ENCODE data around the gene MAP7D3. TPM values are rescaled to one million over a fixed set of nuclear protein-coding genes. Genes with fewer than 3 reads are reported as not detected.

MAP7D3 gene
- total and polyA plus RNA-seq, 2 of the 4 experiments (the other 2 are of a cell fraction), result 10.0 to 23.8 TPM

DNA sequence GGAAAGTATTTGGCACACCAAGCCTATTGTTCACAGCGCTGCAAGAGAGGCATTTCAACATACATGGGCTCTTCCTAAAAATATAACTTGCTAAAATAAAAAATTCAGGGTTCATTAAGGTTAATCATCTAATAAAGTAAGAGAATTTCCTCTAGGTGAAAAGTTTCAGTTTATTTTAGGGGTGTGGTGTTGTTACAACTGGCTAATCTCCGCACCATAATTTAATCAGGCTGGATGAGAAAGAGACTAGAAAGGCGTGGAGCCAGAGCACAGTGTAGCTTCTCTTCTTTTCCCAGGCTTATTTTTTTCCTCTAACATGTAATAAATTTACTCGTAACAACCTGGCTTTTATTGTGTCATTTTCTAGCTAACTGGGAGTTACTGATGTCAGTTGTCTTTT is 56.0 kb downstream of the MAP7D3 start:
- Histone ChIP-seq H3K4me1 (ENCODE audit: control insufficient read depth, insufficient read depth, low read length) (0 out of 2 replicates have a peak, but pooled peaks cover 3% of the 10 kb centered on the region), H3K36me3 (ENCODE audit: control insufficient read depth, insufficient read depth, low read length) (peaks cover 3% of the 10 kb centered on the region; the same call in 1 of the 2 replicates), H2BK5ac (ENCODE audit: low read depth, low read length, poor library complexity, severe bottlenecking) (no peak overlapping the region), H4K5ac (ENCODE audit: low read depth, low read length) (no peak overlapping the region), H4K20me1 (ENCODE audit: insufficient read depth, low read length) (no peaks in the 10 kb centered on the region), H3K4me3 (ENCODE audit: insufficient read depth, low read depth, low read length) (no peak overlapping the region), H4K8ac (ENCODE audit: low read depth in 2 of 2, low read length in 2 of 2) (no peak overlapping the region), H3K23ac (ENCODE audit: low read depth, low read length) (no peak overlapping the region), H3K9me3 (ENCODE audit: control insufficient read depth, insufficient read depth, low read length) (no peaks in the 10 kb centered on the region), H3K79me1 (ENCODE audit: low read depth in 1 of 2, low read length in 2 of 2) (peaks cover 10% of the 10 kb centered on the region in 2 experiments; a peak in 3 of 4 replicates), H3K56ac (ENCODE audit: extremely low read depth, insufficient read depth, low read length) (no peak overlapping the region), H2BK15ac (ENCODE audit: low read depth, low read length) (no peak overlapping the region), H2AK5ac (ENCODE audit: low read depth, low read length) (no peak overlapping the region), H2BK20ac (ENCODE audit: low read depth, low read length) (no peak overlapping the region), H3K27me3 (ENCODE audit: control insufficient read depth, insufficient read depth, low read length) (peaks cover 3% of the 10 kb centered on the region), H3K4me2 (ENCODE audit: low read depth, low read length) (no peak overlapping the region), H2AFZ (replicated peaks; ENCODE audit: low read length, poor library complexity) (no peak overlapping the region), H2AK9ac (replicated peaks; ENCODE audit: low read depth, low read length, poor library complexity) (no peak overlapping the region), H4K91ac (ENCODE audit: insufficient read depth, low read depth, low read length) (no peak overlapping the region), H3K9me1 (ENCODE audit: insufficient read depth, low read length) (peaks cover 6% of the 10 kb centered on the region; the same call in 1 of the 2 replicates), H2BK120ac (ENCODE audit: low read depth, low read length) (no peak overlapping the region), H3K9ac (ENCODE audit: low read depth, low read length) (no peak overlapping the region), H3K4ac (ENCODE audit: low read depth, low read length) (no peak overlapping the region), H3K18ac (ENCODE audit: low read depth, low read length) (no peak overlapping the region), H3K14ac (replicated peaks; ENCODE audit: low read depth, low read length) (no peak overlapping the region), H3K27ac (ENCODE audit: insufficient read depth, low read length) (no peak overlapping the region)
- dilution Hi-C loops (cut with HindIII; ENCODE audit: low sequenced_read_pairs, unreplicated experiment) (no loop called here), in situ Hi-C loops (cut with MboI; ENCODE audit: low sequenced_read_pairs) (no loop called here), intact Hi-C loops (cut with micrococcal nuclease) (no loop called here)
- ATAC-seq (ENCODE audit: low read depth) (no peak), DNase-seq (no peak)
- CTCF ChIA-PET, result interaction anchor here (1.0 kb wide), 1 partner anchor 14 kb away, joined by 3 read pairs; no protein-coding TSS in a partner anchor
- no peak for TF ChIP-seq RAD21 (IDR thresholded peaks at IDR 0.05; ENCODE audit: low read length)
- no peak for TF ChIP-seq FOS (IDR thresholded peaks at IDR 0.05; ENCODE audit: low read depth, low read length)
- no peak for TF ChIP-seq NFE2L2 (IDR thresholded peaks at IDR 0.05; ENCODE audit: low read depth, low read length)
- no peak for TF ChIP-seq CHD1 (IDR thresholded peaks at IDR 0.05; ENCODE audit: low read depth, low read length)
- no peak for TF ChIP-seq RCOR1 (IDR thresholded peaks at IDR 0.05; ENCODE audit: insufficient replicate concordance, low read length)
- TF ChIP-seq MAZ (IDR thresholded peaks at IDR 0.05; ENCODE audit: borderline replicate concordance, low read depth, low read length), result no peak
- no peak for TF ChIP-seq MAFK (IDR thresholded peaks at IDR 0.05; ENCODE audit: low read depth, low read length)
- TF ChIP-seq SMC3 (IDR thresholded peaks at IDR 0.05; ENCODE audit: low read depth, low read length), result no peak
- no peak for TF ChIP-seq MXI1 (IDR thresholded peaks at IDR 0.05; ENCODE audit: borderline replicate concordance, low read depth, low read length)
- no peak for TF ChIP-seq RFX5 (IDR thresholded peaks at IDR 0.05; ENCODE audit: low read depth, low read length)
- TF ChIP-seq CEBPB (IDR thresholded peaks at IDR 0.05; ENCODE audit: low read depth, low read length), result no peak
- TF ChIP-seq, protein P1, sequence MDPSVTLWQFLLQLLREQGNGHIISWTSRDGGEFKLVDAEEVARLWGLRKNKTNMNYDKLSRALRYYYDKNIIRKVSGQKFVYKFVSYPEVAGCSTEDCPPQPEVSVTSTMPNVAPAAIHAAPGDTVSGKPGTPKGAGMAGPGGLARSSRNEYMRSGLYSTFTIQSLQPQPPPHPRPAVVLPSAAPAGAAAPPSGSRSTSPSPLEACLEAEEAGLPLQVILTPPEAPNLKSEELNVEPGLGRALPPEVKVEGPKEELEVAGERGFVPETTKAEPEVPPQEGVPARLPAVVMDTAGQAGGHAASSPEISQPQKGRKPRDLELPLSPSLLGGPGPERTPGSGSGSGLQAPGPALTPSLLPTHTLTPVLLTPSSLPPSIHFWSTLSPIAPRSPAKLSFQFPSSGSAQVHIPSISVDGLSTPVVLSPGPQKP (IDR thresholded peaks at IDR 0.05; ENCODE audit: borderline replicate concordance, low read depth, low read length), result no peak
- WGBS, 2 experiments (ENCODE audit: extremely low coverage in 2 of 2, insufficient read length in 1 of 2), result no CpG with 5 or more reads among the region's 4 CpGs
- POLR2A ChIA-PET (ENCODE audit: unreplicated experiment), result no interaction called here
- BruUV-seq (replicated peaks), result no TSS peak
